Panc1 (cell line): Measurements from ENCODE around the gene ZNF420. TPM values are rescaled to one million over a fixed set of nuclear protein-coding genes. Genes with fewer than 3 reads are reported as not detected.
A peak's percentile ranks its signal among the peaks of the same experiment; 100 is the strongest.
"Not testable (repeated sequence)": the region's sequence is repeated elsewhere in the genome, so short reads cannot be mapped to it uniquely, and the experiment has no call there.

Experiments used
- ATAC-seq: fragments of 200-7000 bp; cut with Tn5 transposase; 2 replicates; pipeline ENCODE4 v1.9.1; 2020; ENCODE audit warnings: mild to moderate bottlenecking, moderate library complexity
- BruUV-seq: library from RNA; stranded (reverse); fragments of 400-500 nt; replicated peaks from 2 replicates; lab custom pipeline; 2021; lab: Mats Ljungman, UMichigan
- CTCF ChIA-PET: fragments of 300-600 bp; sonication (Branson Sonifier 250); formaldehyde crosslinking; loops from one replicate; lab custom pipeline; 2022; ENCODE audit warnings: antibody characterized with exemption; lab: Charles Lee
- POLR2A ChIA-PET: fragments of 300-600 bp; sonication (Branson Sonifier 250); formaldehyde crosslinking; loops from one replicate; lab custom pipeline; 2022; ENCODE audit warnings: antibody characterized with exemption; lab: Charles Lee
- DNase-seq: peaks from one replicate; pipeline ENCODE4 v3.0.0-alpha.2; 2010; ENCODE audit warnings: low read depth, low spot score
- H3K27ac ChIP-seq: 2 replicates; pipeline ENCODE4 v1.5.1; 2011; ENCODE audit warnings: mild to moderate bottlenecking, low read length, inconsistent platforms
- H3K27me3 ChIP-seq: fragments of 200-500 bp; sonication (Bioruptor generic); 2 replicates; pipeline ENCODE4 v1.6.0; 2014; ENCODE audit warnings: low read length, inconsistent platforms; ENCODE audit not compliant: control insufficient read depth, insufficient read depth
- H3K36me3 ChIP-seq: fragments of 200-500 bp; sonication (Bioruptor generic); 2 replicates; pipeline ENCODE4 v1.5.1; 2014; ENCODE audit warnings: inconsistent platforms, mild to moderate bottlenecking, low read length, moderate library complexity; ENCODE audit not compliant: control insufficient read depth, insufficient read depth
- H3K4me1 ChIP-seq: 2 replicates; pipeline ENCODE4 v1.5.1; 2011; ENCODE audit warnings: inconsistent platforms, mild to moderate bottlenecking, low read length, moderate library complexity; ENCODE audit not compliant: control insufficient read depth, insufficient read depth
- H3K4me3 ChIP-seq, 2 experiments: 2 replicates each; pipeline ENCODE4 v1.5.1; 2011 to 2012; ENCODE audit warnings: low read depth in 2 of 2, low read length in 2 of 2, mild to moderate bottlenecking in 2 of 2, inconsistent platforms in 1 of 2, moderate library complexity in 1 of 2
- H3K9me3 ChIP-seq: fragments of 200-500 bp; sonication (Bioruptor generic); 2 replicates; pipeline ENCODE4 v1.5.1; 2014; ENCODE audit warnings: low read depth, mild to moderate bottlenecking, inconsistent platforms, low read length, moderate library complexity; ENCODE audit not compliant: control insufficient read depth, insufficient read depth
- POLR2AphosphoS5 ChIP-seq: IDR thresholded peaks from 2 replicates; pipeline ENCODE4 v1.6.1; 2012; ENCODE audit warnings: mild to moderate bottlenecking, low read depth, low read length, moderate library complexity
- SIN3A ChIP-seq: IDR thresholded peaks from 2 replicates; pipeline ENCODE4 v1.6.1; 2012; ENCODE audit warnings: low read depth, mild to moderate bottlenecking, low read length, moderate library complexity, borderline replicate concordance; ENCODE audit not compliant: insufficient read depth
- TCF7L2 ChIP-seq: IDR thresholded peaks from 2 replicates; pipeline ENCODE4 v1.6.1; 2011; ENCODE audit warnings: mild to moderate bottlenecking, low read depth, low read length, inconsistent platforms
- in situ Hi-C: cut with HindIII; loops from 2 replicates; pipeline ENCODE4 v1.10.0; 2016; ENCODE audit warnings: low sequenced_read_pairs, low pct_unique_long_range_greater_than_20kb
- intact Hi-C: fragments of 100-400 bp; cut with micrococcal nuclease; formaldehyde crosslinking; loops from one replicate; pipeline ENCODE4 v1.10.0; 2022; ENCODE audit not compliant: unreplicated experiment
- total RNA-seq: library from RNA; stranded (reverse); gene quantifications from one replicate; pipeline ENCODE4 v1.2.1, GENCODE V29; 2021; ENCODE audit not compliant: unreplicated experiment
- TF ChIP-seq, protein P1 (sequence below): fragments of 450-650 bp; IDR thresholded peaks from 2 replicates; pipeline ENCODE4 v1.5.1; 2017; ENCODE audit warnings: mild to moderate bottlenecking
- TF ChIP-seq, protein P2 (sequence below), 2 experiments: IDR thresholded peaks; 2 replicates each; pipeline ENCODE4 v1.6.1; 2011 to 2012; ENCODE audit warnings: low read depth in 2 of 2, control low read depth in 1 of 2, low read length in 1 of 2, mild to moderate bottlenecking in 1 of 2, moderate library complexity in 1 of 2; ENCODE audit not compliant: insufficient read depth in 1 of 2

ZNF420 gene
- total RNA-seq, 1 experiment from 2014 or later: 13.7 TPM

DNA sequence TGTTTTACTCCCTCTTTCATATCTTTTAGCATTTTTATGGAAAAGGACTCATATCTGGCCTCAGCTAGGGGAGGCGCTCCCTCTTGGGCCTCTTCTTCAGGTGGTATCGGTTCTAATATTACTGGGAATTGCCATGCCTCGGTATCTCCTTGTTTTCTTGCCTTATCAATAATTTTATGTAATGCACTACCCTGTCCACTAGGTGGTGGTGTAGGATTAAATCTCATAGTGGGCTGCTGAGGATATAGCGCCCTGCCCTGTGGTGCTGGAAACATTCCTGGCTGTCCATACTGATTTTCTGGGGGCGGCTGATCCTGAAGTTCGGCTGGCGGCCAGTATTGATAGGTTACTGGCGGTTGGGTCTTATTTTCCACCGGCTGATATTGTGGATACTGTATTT lies 35.8 kb downstream of the ZNF420 start:
- H3K27ac ChIP-seq: no peak overlapping the region
- ATAC-seq: no peak
- ChIA-PET POLR2A (no interaction called here), CTCF (no interaction called here)
- peaks cover 44% of the 10 kb centered on the region for H3K9me3 ChIP-seq
- H3K36me3 ChIP-seq: no peaks in the 10 kb centered on the region
- H3K27me3 ChIP-seq: no peaks in the 10 kb centered on the region
- H3K4me1 ChIP-seq: no peaks in the 10 kb centered on the region
- no peak overlapping the region for H3K4me3 ChIP-seq
- in situ Hi-C loops (no loop called here), intact Hi-C loops (no loop called here)
- no peak for TF ChIP-seq TCF7L2
- TF ChIP-seq, protein P1, sequence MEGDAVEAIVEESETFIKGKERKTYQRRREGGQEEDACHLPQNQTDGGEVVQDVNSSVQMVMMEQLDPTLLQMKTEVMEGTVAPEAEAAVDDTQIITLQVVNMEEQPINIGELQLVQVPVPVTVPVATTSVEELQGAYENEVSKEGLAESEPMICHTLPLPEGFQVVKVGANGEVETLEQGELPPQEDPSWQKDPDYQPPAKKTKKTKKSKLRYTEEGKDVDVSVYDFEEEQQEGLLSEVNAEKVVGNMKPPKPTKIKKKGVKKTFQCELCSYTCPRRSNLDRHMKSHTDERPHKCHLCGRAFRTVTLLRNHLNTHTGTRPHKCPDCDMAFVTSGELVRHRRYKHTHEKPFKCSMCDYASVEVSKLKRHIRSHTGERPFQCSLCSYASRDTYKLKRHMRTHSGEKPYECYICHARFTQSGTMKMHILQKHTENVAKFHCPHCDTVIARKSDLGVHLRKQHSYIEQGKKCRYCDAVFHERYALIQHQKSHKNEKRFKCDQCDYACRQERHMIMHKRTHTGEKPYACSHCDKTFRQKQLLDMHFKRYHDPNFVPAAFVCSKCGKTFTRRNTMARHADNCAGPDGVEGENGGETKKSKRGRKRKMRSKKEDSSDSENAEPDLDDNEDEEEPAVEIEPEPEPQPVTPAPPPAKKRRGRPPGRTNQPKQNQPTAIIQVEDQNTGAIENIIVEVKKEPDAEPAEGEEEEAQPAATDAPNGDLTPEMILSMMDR: peak; percentile 28; the same call in 1 of the 2 replicates
- no peak for DNase-seq
- no TSS peak for BruUV-seq

GRCh38 chr19:37122093-37122492 lies 43.9 kb downstream of the ZNF420 start:
- intact Hi-C loops, H3K27ac ChIP-seq, BruUV-seq, H3K4me1 ChIP-seq, CTCF ChIA-PET, DNase-seq, H3K4me3 ChIP-seq, ATAC-seq, H3K36me3 ChIP-seq, in situ Hi-C loops, H3K27me3 ChIP-seq, POLR2A ChIA-PET: not testable (repeated sequence)
- H3K9me3 ChIP-seq: peaks cover 34% of the 10 kb centered on the region

- in situ Hi-C loops (no loop called here), intact Hi-C loops (no loop called here)
- DNase-seq (no peak), ATAC-seq (no peak)
- TF ChIP-seq, protein P1: no peak
- TF ChIP-seq SIN3A: no peak
- TF ChIP-seq TCF7L2: no peak
- TF ChIP-seq, protein P2, sequence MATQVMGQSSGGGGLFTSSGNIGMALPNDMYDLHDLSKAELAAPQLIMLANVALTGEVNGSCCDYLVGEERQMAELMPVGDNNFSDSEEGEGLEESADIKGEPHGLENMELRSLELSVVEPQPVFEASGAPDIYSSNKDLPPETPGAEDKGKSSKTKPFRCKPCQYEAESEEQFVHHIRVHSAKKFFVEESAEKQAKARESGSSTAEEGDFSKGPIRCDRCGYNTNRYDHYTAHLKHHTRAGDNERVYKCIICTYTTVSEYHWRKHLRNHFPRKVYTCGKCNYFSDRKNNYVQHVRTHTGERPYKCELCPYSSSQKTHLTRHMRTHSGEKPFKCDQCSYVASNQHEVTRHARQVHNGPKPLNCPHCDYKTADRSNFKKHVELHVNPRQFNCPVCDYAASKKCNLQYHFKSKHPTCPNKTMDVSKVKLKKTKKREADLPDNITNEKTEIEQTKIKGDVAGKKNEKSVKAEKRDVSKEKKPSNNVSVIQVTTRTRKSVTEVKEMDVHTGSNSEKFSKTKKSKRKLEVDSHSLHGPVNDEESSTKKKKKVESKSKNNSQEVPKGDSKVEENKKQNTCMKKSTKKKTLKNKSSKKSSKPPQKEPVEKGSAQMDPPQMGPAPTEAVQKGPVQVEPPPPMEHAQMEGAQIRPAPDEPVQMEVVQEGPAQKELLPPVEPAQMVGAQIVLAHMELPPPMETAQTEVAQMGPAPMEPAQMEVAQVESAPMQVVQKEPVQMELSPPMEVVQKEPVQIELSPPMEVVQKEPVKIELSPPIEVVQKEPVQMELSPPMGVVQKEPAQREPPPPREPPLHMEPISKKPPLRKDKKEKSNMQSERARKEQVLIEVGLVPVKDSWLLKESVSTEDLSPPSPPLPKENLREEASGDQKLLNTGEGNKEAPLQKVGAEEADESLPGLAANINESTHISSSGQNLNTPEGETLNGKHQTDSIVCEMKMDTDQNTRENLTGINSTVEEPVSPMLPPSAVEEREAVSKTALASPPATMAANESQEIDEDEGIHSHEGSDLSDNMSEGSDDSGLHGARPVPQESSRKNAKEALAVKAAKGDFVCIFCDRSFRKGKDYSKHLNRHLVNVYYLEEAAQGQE (IDR thresholded peaks at IDR 0.05; ENCODE audit: insufficient read depth in 1 of 2, low read depth in 2 of 2, low read length in 1 of 2): no peak
- TF ChIP-seq POLR2AphosphoS5: no peak
- BruUV-seq: TSS peak; percentile 39
- Histone ChIP-seq H3K36me3 (no peaks in the 10 kb centered on the region), H3K27me3 (no peaks in the 10 kb centered on the region), H3K4me3 (no peak overlapping the region), H3K9me3 (peaks cover 80% of the 10 kb centered on the region), H3K4me1 (no peaks in the 10 kb centered on the region), H3K27ac (no peak overlapping the region)
- ChIA-PET CTCF (interaction anchor here (0.6 kb wide), 1 partner anchor 130 kb away, joined by 4 read pairs; no protein-coding TSS in a partner anchor), POLR2A (no interaction called here)
Measured at GRCh38 chr19:37127999-37128820, 50.0 kb downstream of the ZNF420 start.
